ENCODE measurements around the gene DDX49. TPM values are rescaled to one million over a fixed set of nuclear protein-coding genes. Genes with fewer than 3 reads are reported as not detected.
"Not testable (repeated sequence)": the region's sequence is repeated elsewhere in the genome, so short reads cannot be mapped to it uniquely, and the experiment has no call there.

The DDX49 gene
- total RNA-seq, 1 experiment from 2014 or later, result 57.6 TPM

DNA sequence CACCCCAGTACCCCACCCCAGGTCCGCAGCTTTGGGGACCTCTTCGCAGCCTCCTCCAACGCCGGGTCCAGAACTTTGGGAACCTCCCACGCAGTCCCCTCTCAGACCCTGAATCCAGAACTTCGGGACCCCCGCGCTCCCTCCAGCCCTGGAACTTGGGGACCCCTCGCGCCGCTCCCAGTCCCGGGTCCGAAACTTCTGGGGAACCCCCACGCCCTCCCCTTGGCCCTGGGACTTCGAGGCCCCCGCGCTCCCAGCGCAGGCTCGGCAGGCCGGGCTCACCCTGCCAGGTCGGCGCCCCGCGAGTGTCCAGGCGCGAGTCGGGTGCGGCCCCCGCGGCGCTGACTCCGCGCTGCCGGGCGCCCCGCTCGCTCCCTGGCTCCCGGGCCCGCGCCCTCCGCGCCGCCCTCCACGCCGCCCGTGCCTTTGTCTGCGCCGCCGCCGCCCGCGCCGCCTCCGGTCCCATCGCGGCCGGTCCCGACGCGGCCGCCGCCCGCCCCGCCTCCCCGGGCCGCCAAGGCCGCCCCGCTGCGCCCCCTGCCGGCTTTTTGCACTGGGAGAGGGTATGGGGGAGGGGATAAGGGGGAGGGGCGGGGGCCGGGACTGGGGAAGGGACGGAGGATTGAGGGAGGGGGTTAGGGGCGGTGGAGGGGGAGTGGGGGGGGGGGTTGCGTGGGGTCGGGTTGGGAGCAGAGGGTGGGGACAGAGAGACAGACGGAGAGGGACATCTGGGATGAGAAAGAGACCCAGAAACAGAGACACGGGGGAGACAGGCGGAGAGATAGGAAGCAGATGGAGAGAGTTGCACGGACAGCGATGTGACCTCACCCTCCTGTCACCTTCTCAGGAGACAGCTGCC lies 21.5 kb downstream of the DDX49 start, which contains the start of gene HOMER3:
Gene HOMER3, minus strand, starts transcription at position 449 of the 859 bp plus-strand sequence. CDS start 2,235 bp downstream, outside the sequence.
- DNase-seq (ENCODE audit: low read depth), result peak; percentile 55

DNA sequence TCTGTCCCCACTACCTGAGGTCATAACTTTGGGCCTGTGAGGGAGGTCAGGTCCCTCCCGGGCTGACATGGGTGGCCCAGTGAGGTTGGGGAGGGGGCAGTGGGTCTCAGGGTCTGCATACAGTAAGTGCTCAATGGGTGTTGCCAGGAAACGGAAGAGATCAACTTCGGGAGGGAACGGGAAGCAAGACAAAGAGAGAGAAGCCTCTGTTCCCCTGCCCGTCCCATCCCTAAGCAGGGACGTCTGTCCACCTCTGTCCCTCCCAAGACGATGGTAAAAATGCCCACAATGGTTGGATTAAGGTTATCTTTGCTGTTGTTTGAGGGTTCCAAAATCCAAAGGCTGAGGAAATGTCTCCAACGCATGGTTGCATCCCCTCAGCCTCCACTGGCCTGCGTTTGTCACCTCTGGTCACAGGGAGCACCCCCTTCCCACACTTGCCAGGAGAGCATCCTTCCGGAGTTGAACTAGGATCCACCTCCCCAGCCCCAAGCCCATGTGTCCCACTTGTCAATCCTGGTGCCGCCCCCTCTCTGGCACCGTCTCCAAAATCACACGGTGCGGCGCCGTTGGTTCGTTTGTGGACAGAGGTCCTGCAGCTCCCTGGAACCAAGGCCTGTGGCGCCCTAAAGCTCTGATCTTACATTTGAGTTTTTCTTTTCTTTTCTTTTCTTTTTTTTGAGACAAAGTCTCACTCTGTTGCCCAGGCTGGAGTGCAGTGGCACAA lies 22.3 kb downstream of the DDX49 start:
- no peak for DNase-seq (ENCODE audit: low read depth)

DNA sequence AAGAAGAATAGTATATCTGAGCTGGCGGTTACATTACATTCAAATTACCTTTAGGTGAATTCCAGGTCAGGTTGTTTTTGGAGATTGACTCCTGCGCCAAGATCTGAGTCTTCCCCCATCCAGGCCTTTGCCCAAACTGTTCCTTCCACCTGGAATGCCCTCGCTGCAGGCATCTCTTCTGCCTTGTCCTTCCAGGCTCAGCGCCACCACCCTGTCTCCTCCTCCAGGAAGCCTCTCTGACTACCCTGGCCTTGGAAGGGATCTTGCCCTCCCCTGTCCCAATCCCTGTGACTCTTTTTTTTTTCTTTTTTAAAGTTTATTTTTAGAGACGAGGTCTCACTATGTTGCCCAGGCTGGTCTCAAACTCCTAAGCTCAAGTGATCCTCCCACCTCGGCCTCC lies 23.2 kb downstream of the DDX49 start:
- DNase-seq (ENCODE audit: low read depth), result no peak

DNA sequence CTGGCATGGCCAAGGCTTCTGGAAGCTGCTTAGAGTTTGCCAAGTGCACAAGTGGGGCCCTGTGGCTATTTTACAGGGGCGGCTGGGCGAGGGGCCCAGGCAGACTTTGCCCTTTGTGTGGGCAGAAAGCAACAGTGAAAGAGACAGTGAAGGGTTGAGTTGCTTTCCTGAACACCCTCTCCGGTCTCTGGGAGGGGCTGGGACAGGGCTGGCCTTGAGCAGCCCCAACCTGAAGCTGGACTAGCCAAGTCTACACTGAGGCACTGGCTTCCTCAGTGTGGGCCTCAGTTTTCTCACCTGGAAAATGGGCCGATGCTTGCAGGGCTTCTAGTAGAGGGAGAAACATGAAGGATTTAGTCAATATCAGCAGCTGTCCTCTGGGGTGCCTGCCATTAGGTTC lies 23.9 kb downstream of the DDX49 start:
- no peak for DNase-seq (ENCODE audit: low read depth)

DNA sequence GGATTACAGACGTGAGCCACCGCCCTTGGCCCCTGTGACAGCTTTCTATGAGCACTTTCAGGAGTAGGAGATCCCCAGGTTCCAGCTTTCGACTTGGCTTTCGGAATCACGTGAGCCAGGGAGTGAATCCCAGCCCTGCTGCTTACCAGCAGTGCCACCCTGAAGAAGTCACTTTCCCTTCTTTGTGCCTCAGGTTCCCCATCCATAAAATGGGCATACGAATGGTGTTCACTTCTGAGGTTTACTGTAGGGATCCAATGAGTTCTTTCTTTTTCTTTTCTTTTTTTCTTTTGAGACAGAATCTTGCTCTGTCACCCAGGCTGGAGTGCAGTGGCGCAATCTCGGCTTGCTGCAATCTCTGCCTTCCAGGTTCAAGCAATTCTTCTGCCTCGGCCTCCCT lies 25.8 kb downstream of the DDX49 start:
- no peak for DNase-seq (ENCODE audit: low read depth)

DNA sequence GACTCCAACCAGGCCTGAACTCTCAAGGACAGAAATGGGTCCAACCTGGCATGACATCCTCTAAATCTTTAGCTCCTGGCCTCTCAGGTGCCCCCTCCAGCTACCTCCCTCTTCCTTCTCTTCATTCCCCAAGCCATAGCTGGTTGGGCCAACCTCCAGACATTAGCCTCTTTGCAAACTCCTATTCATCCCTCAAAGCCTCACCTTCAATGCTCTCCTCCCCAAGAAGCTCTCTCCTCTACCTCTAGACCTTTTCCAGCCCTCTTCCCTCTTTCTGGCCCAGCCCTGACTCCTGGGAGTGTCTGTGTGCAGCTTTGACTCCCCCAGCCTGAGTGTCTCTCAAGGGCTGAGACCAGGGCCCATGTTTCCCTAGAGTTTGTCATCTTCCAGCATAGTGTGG lies 26.8 kb downstream of the DDX49 start:
- no peak for DNase-seq (ENCODE audit: low read depth)

DNA sequence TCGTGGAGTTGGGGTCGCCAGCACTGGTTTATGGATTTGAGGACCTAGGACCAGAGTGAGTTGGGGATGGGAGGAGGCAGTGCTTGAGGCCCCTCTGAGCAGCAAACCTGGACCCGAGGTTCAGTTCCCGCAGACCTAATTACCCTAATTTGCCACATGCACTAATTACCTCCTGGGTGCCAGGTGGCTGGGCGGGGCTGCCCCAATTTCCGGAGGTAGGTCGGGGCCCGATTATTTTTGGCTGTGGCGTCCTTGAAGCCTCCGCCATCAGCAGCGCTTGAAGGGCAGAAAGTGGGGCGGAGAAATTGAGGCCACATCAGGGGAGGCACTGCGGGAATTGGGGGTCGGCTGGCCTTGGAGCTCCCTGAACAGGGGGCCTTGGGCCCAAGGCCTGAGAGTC lies 27.4 kb downstream of the DDX49 start:
- no peak for DNase-seq (ENCODE audit: low read depth)

DNA sequence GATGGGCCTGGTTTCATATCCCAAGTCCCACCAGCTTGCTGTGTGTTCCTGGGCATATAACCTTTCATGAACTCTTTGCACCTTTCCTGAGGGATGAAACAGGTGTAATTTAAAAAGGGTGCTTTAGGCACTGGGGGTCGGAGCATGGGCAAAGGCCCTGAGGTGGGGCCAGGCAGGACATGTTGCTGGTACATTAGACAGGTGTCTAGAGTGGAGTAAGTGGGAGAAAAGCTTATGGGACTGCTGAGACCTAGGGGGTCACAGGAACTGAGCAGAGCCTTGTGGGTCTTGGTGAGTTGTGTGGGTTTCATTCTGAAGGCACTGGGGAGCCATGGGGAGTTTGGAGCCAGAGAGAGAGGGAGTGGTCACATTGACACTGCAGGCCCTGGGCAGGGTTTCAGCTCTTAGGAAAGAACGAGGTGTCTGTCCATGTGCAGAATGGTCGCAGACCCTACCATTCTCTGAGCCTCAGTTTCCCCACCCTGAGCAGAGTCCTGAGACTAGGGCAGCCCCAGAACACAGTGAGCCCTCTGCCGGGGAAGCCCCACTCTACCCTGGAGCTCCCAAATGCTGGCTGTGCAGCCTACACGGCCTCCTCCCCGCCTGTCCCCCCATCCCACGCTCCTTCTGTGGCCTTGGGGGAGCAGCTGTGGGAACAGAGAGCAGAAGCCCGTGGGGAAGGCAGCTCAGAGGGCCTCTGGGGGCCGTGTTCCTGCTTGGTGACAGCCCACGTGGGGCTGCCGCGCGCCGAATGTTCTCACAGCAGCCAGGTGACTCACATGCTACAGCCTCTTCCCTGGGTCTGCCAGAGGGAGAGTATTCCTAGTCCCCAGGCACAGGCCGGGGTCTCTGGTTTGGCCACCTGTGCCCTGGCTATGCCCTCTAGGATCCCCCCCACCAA lies 28.8 kb downstream of the DDX49 start:
- DNase-seq (ENCODE audit: low read depth), result no peak

DNA sequence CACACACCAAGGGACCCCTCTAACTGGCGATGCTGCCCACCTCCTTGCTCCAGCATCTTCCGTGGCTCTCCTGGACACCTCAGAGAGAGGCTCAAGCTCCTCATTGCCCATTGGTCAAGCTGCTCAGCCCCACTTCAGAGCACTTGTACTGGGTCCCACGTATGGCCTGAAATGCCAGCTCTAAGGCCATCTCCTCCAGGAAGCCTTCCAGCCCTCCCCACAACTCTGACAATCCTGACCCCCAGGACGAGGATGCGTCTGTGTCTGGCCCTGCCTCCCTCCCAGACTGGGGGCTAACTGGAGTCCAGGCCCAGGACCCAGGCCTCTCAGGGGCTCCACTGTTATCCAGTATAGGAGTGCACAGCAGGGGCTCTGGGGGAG lies 29.5 kb downstream of the DDX49 start:
- no peak for DNase-seq (ENCODE audit: low read depth)

DNA sequence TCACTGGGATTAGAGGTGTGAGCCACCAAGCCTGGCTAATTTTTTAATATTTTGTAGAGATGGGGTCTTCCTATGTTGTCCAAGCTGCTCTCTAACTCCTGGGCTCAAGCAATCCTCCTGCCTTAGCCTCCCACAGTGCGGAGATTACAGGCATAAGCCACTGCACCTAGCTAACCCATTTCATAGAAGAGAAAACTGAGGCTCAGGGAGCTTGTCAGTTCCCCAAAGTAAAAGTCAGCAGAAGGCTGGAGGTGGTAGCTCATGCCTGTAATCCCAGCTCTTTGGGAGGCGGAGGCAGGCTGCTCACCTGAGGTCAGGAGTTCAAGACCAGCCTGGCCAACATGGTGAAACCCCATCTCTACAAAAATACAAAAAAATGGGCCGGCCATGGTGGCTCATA lies 30.3 kb downstream of the DDX49 start:
- DNase-seq (ENCODE audit: low read depth), result no peak

DNA sequence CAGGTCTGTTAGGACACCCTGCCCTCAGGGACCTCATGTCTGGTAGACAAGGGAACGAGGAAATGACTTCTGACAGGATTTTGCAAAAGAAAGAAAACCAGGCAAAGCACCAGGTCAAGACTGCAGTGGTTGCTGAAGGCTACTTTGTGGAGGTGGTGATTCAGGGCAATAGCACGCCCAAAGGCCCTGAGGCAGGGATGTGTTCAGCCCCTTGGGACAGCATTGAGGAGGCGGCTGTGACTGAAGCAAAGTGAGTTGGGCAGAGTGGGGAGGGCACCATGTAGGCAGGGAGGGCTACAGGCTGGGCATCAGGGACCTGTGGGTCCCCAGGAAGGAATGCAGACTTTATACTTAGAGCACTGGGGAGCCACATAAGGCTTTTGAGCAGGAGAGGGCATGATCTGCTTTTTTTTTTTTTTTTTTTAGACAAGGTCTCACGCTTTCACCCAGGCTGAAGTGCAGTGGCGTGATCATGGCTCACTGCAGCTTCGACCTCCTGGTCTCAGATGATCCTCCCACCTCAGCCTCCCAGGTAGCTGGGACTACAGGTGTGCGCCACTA lies 32.3 kb downstream of the DDX49 start:
- peak; percentile 8 for DNase-seq (ENCODE audit: low read depth)

DNA sequence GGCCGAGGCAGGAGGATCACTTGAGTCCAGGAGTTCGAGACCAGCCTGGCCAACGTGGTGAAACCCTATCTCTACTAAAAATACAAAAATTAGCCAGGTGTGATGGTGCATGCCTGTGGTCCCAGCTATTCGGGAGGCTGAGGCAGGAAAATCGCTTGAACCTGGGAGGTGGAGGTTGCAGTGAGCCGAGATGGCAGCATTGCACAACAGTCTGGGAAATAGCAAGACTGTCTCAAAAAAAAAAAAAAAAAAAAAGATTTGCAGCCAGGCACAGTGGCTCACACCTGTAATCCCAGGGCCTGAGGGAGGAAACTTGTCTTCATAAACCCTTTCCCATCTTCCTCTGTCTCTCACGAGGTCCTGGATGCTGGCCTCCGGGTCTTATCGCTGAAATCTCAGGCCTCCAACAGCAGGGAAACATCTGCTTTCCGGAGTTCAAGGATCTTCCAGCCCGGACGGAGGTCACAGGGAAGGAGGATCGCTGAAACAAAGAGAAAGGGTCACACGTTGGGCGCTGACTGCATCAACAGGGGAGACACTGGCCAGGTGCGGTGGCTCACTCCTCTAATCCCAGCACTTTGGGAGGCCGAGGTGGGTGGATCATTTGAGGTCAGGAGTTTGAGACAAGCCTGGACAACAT lies 33.0 kb downstream of the DDX49 start:
- DNase-seq (ENCODE audit: low read depth), result not testable (repeated sequence)

DNA sequence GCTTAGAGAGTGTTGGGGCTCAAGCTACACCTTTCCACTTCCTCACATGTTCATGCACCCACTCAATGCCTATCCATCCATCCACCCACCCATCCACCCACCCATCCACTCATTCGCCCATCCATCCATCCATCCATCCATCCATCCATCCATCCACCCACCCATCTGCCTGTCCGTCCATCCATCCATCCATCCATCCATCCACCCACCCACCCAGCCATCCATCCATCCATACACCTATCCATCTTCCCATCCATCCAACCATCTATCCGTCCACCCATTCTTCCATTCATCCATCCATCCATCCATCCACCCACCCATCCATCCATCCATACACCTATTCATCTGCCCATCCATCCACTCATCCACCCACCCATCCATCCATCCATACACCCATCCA lies 34.6 kb downstream of the DDX49 start:
- no peak for DNase-seq (ENCODE audit: low read depth)

DNA sequence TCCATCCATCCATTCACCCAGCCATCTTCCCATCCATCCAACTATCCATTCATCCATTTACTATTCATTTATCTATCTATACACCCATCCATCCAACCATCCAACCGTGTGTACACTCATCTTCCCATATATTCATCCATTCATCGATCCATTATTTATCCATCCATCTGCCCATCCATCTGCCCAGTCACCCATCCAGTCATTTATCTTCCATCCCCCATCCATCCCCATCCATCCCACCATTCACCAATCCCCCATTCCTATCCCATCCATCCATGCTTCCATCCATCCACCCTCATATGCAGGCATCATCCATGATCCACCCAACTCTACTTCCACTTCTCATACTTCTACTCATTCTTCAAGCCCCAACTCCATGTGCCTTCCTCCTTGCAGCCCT lies 35.5 kb downstream of the DDX49 start:
- no peak for DNase-seq (ENCODE audit: low read depth)

DNA sequence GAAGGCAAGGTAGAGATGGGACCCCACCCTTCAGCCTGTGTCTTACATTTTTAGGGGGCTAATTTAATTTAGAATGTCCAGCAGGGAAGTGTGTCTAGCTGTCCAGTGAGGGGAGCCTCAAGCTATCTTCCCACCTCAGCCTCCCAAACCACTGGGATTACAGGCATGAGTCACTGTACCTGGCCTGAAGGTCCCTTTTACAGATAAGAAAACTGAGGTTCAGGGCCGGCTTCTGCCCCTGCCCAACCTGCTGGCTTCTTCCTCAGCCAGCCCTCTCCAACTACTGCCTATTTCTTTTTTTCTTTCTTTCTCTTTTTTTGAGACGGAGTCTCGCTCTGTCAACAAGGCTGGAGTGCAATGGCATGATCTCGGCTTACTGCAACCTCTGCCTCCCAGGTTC lies 40.9 kb downstream of the DDX49 start:
- no peak for DNase-seq (ENCODE audit: low read depth)

DNA sequence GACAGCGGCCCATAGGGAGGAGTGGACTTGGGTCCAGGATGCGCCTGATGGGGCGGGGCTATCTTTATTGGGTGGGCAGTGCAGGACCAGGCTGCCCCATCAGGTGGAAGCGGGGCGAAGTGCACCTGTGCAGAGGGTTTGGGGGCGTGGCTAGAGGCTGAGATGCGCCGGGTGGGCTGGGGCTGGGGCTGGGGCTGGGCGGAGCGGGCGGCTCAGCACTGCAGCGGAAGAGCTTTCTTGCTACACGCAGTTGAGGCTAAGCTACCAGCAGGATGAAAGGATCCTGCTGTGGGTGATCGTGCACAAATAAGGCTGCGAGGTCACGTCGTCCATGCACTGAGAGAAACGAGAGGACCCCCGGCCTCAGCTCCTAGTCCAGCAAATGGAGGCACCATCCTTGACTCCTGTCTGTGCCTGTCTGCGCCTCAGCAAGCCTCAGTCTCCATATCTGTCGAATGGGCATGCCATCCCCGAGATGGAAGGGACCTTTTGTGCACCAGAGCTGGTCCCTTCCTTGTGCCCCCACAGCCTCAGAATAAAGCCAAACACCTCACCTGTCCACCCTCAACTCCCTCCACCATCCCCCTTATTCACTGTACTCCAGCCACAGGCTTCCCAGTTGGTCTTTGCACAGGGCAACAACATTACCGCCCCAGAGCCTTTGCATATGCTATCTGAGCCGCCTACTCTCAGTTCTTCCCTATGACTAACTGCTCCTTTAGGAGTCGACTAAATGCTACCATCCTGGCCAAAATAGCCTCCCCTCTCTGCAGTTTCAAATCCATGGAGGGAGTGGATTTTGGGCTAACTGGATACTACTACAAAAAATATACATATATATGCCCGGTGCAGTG lies 42.5 kb downstream of the DDX49 start:
- no peak for DNase-seq (ENCODE audit: low read depth)

DNA sequence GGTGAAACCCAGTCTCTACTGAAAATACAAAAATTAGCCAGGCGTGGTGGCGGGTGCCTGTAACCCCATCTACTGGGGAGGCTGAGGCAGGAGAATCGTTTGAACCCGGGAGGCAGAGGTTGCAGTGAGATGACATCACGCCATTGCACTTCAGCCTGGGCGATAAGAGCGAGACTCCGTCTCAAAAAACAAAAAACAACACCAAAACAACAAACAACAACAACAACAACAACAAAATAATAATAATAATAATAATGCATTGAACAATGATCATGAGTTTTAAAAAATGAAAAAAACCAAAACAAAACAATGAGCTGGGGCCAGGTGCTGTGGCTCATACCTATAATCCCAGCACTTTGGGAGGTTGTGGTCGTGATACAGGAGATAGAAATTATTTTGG lies 44.6 kb downstream of the DDX49 start:
- no peak for DNase-seq (ENCODE audit: low read depth)

DNA sequence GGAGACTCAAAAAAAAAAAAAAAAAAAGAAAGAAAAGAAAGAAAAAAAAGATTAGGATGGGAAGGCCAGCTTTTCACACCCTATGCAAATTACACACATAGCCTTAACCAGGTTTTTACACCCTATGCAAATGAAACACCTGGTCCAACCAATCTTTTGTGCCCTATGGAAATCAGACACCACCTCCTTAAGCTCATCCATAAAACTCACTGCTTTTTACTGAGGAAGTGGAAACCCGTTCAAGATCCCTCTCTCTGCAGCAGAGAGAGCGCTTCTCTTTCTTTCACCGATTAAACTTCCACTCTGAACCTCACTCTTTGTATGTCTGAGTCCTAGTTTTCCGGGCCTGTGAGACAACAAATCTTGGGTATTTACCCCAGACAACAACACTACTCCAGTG lies 46.8 kb downstream of the DDX49 start:
- DNase-seq (ENCODE audit: low read depth), result no peak

DNA sequence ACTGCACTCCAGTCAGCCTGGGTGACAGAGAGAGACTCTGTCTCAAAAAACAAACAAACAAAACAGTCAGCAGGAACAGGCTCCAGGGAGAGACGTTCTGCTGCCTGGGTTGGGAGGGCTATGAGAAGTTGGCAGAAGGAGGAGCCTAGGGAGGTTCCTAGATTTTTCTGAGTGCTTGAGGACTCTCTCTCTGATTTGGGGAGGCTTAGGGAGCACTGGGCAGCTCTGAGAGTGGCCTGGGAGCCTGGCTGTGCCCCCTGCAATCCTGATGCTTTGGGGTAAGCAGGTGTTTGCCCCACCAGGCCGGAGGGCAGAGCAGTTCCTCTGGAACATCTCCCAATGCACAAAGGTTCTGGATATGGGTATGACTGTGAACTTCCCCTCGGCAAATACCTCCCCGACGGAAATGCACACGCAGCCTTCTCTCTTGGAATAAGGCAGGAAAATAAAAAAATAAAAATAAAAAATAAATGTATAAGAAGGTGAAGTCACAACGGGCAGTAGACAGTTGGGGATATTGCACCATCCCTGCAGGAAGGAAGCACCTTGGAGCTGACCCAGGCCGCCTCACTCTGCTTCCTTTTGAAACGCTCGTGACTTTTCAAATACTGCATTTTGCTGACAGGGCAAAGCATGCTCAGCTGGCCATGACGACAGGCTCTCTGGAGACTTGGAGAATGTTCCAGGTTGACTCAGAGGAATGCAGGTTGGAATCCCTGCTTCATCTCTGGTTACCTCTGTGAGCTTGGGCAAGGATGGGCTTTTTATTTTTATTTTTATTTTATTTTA lies 48.0 kb downstream of the DDX49 start:
- DNase-seq (ENCODE audit: low read depth), result peak; percentile 47
